ENCODE results near the gene PPP1R36. TPM values are rescaled to one million over a fixed set of nuclear protein-coding genes. Genes with fewer than 3 reads are reported as not detected.

PPP1R36 gene
- polyA plus RNA-seq, 2 of the 4 experiments (the other 2 are of a cell fraction): 0.47 to 0.48 TPM

GRCh38 chr14:64522591-64523355 lies 27.0 kb upstream of the PPP1R36 start:
- TF ChIP-seq CTCF (IDR thresholded peaks at IDR 0.05) (no peak), RARB (CRISPR knock-in tag; IDR thresholded peaks at IDR 0.05) (no peak), HES2 (IDR thresholded peaks at IDR 0.05) (no peak), BCL3 (IDR thresholded peaks at IDR 0.05) (no peak), POLR2A (IDR thresholded peaks at IDR 0.05; ENCODE audit: low read length) (no peak)
- ATAC-seq (no peak), DNase-seq (ENCODE audit: low read depth in 1 of 2, low spot score in 1 of 2) (no peak), FAIRE-seq (no peak)
- ChIA-PET POLR2A (interaction anchor here (0.8 kb wide), 1 partner anchor 17 kb away, joined by 5 read pairs; no protein-coding TSS in a partner anchor), CTCF (interaction anchor here (1.4 to 4.9 kb wide), 7 partner anchors 10 to 369 kb away, joined by 3 to 29 read pairs (median 7); partner anchors contain the start of gene HSPA2)
- H3K9me3 ChIP-seq: no peaks in the 10 kb centered on the region
- no peak overlapping the region for H3K27ac ChIP-seq
- no peak overlapping the region for H3K4me3 ChIP-seq
- WGBS (ENCODE audit: missing lambda C conversion rate): 81% methylated on average over 9 of the region's 9 CpGs
- no peak overlapping the region for H3K4me2 ChIP-seq
- H3K4me1 ChIP-seq: peaks cover 30% of the 10 kb centered on the region

GRCh38 chr14:64525354-64525753 lies 24.4 kb upstream of the PPP1R36 start:
- CTCF ChIA-PET: interaction anchor here (0.5 to 3.3 kb wide), 3 partner anchors 11 to 35 kb away, joined by 3 to 16 read pairs (median 3); no protein-coding TSS in a partner anchor
- peaks cover 20% of the 10 kb centered on the region for H3K4me1 ChIP-seq

More at GRCh38 chr14:64525354-64525753, 24.4 kb upstream of the PPP1R36 start:
- TF ChIP-seq MAZ (IDR thresholded peaks at IDR 0.05; ENCODE audit: borderline replicate concordance, low read depth, low read length): no peak
- TF ChIP-seq ESRRA (IDR thresholded peaks at IDR 0.05; ENCODE audit: borderline replicate concordance, low read length): no peak
- peak; percentile 55 for TF ChIP-seq NFE2L2 (conservative IDR thresholded peaks at IDR 0.05; ENCODE audit: low read length)
- TF ChIP-seq CHD2 (IDR thresholded peaks at IDR 0.05; ENCODE audit: low read length, partially characterized antibody): no peak
- no peak for TF ChIP-seq REST (IDR thresholded peaks at IDR 0.05)
- TF ChIP-seq FOXS1 (CRISPR knock-in tag; IDR thresholded peaks at IDR 0.05): no peak
- TF ChIP-seq MAFK (IDR thresholded peaks at IDR 0.05; ENCODE audit: partially characterized antibody): peak; percentile 76
- no peak for TF ChIP-seq JUN (IDR thresholded peaks at IDR 0.05)
- no peak for TF ChIP-seq FOSL2 (IDR thresholded peaks at IDR 0.05)
- TF ChIP-seq FOSL2 (CRISPR knock-in tag; IDR thresholded peaks at IDR 0.05): peak; percentile 37; the same call in 1 of the 2 replicates
- DNase-seq (ENCODE audit: low read depth in 1 of 2, low spot score in 1 of 2) (no peak), ATAC-seq (no peak), FAIRE-seq (no peak)
- Histone ChIP-seq H3K4me3 (no peak overlapping the region), H3K27ac (no peak overlapping the region), H3K9me3 (no peaks in the 10 kb centered on the region), H3K4me2 (no peak overlapping the region)
- 85% methylated on average over 2 of the region's 2 CpGs for WGBS (ENCODE audit: missing lambda C conversion rate)
- POLR2A ChIA-PET: interaction anchor here (1.3 to 2.0 kb wide), 2 partner anchors 15 to 21 kb away, joined by 4 to 7 read pairs; partner anchors contain the start of genes HSPA2 and ZBTB1

Measured in A549 (cell line).